ENCODE data around the gene FKBP4. TPM values are rescaled to one million over a fixed set of nuclear protein-coding genes. Genes with fewer than 3 reads are reported as not detected.

Gene FKBP4
- total and polyA plus RNA-seq, 2 donors (not counting 1 experiment from before 2014, with no cell fraction given), result 19.3 to 56.7 TPM

DNA sequence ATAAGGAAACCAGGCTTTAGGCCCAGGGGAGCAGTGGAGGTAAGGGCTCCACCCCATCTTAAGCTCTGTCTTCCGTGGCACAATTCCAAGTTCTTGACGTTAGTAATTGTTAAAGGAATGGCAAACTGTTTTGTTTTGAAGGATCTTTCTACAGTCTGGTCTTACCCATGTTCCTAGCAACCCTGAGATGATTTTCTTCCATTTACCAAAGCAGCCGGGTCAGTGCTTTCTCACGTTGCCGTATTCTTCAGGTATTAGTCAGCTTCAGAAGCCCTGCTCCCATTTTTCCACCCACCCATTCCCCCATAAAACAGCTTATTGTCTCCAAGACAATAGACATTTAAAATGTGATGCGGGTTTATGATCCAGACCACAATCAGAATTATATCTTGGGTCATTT, 29.8 kb downstream of the FKBP4 start:
- Histone ChIP-seq H3K4me2 (replicated peaks; ENCODE audit: low read depth, low read length, poor library complexity, severe bottlenecking) (no peak overlapping the region), H3K9ac (ENCODE audit: low read length) (no peak overlapping the region), H3K9me3 (ENCODE audit: control extremely low read depth in 1 of 3, control insufficient read depth in 2 of 3, insufficient read depth in 1 of 3, low read length in 2 of 3) (no peaks in the 10 kb centered on the region), H4K20me1 (ENCODE audit: control insufficient read depth, insufficient read depth, low read length, poor library complexity, severe bottlenecking) (no peaks in the 10 kb centered on the region), H3K79me2 (ENCODE audit: control insufficient read depth, insufficient read depth, low read length) (peaks cover 8% of the 10 kb centered on the region), H3K4me1 (ENCODE audit: control insufficient read depth in 2 of 2, insufficient read depth in 2 of 2, low read length in 2 of 2) (no peaks in the 10 kb centered on the region), H3K27ac (ENCODE audit: low read length in 2 of 2) (no peak overlapping the region), H3K27me3 (replicated peaks in 1 of 4; ENCODE audit: control extremely low read depth in 1 of 4, control insufficient read depth in 3 of 4, insufficient read depth in 4 of 4, low read length in 3 of 4) (no peaks in the 10 kb centered on the region), H2AFZ (ENCODE audit: insufficient read depth, low read depth, low read length, poor library complexity, severe bottlenecking) (no peak overlapping the region), H3K36me3 (replicated peaks in 1 of 2; ENCODE audit: control extremely low read depth in 1 of 2, control insufficient read depth in 1 of 2, extremely low read depth in 1 of 2, insufficient read depth in 2 of 2, low read length in 1 of 2) (peaks cover 0 to 86% of the 10 kb centered on the region in 2 experiments), H3K4me3 (ENCODE audit: control extremely low read depth in 1 of 5, extremely low read depth in 1 of 5, insufficient read depth in 1 of 5, low read depth in 2 of 5, low read length in 4 of 5) (no peak overlapping the region)
- no peak overlapping the region for H3K4me3 Mint-ChIP-seq
- WGBS (ENCODE audit: insufficient coverage), result 90% methylated on average over 2 of the region's 6 CpGs
- TF ChIP-seq, protein P1, sequence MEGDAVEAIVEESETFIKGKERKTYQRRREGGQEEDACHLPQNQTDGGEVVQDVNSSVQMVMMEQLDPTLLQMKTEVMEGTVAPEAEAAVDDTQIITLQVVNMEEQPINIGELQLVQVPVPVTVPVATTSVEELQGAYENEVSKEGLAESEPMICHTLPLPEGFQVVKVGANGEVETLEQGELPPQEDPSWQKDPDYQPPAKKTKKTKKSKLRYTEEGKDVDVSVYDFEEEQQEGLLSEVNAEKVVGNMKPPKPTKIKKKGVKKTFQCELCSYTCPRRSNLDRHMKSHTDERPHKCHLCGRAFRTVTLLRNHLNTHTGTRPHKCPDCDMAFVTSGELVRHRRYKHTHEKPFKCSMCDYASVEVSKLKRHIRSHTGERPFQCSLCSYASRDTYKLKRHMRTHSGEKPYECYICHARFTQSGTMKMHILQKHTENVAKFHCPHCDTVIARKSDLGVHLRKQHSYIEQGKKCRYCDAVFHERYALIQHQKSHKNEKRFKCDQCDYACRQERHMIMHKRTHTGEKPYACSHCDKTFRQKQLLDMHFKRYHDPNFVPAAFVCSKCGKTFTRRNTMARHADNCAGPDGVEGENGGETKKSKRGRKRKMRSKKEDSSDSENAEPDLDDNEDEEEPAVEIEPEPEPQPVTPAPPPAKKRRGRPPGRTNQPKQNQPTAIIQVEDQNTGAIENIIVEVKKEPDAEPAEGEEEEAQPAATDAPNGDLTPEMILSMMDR (IDR thresholded peaks at IDR 0.05), result no peak
- intact Hi-C loops (cut with micrococcal nuclease), result no loop called here
- no peaks in the 10 kb centered on the region for H3K9me3 Mint-ChIP-seq (ENCODE audit: insufficient read depth)
- no peak overlapping the region for H3K27ac Mint-ChIP-seq
- ChIA-PET CTCF (no interaction called here), POLR2A (no interaction called here)
- H3K4me1 Mint-ChIP-seq, result no peaks in the 10 kb centered on the region
- no peaks in the 10 kb centered on the region for H3K27me3 Mint-ChIP-seq
- no peak for ATAC-seq (ENCODE audit: low read depth)
- no peak for DNase-seq

- H3K27me3 ChIP-seq (replicated peaks in 1 of 4; ENCODE audit: control extremely low read depth in 1 of 4, control insufficient read depth in 3 of 4, insufficient read depth in 4 of 4, low read length in 3 of 4), result no peaks in the 10 kb centered on the region
- no peak overlapping the region for H3K4me3 ChIP-seq (ENCODE audit: control extremely low read depth in 1 of 5, extremely low read depth in 1 of 5, insufficient read depth in 1 of 5, low read depth in 2 of 5, low read length in 4 of 5)
- POLR2A ChIA-PET, result no interaction called here
- no peak overlapping the region for H3K27ac Mint-ChIP-seq
- H3K4me1 Mint-ChIP-seq, result no peaks in the 10 kb centered on the region
- no peak for ATAC-seq (ENCODE audit: low read depth)
- H4K20me1 ChIP-seq (ENCODE audit: control insufficient read depth, insufficient read depth, low read length, poor library complexity, severe bottlenecking), result no peaks in the 10 kb centered on the region
- no peaks in the 10 kb centered on the region for H3K27me3 Mint-ChIP-seq
- intact Hi-C loops (cut with micrococcal nuclease), result no loop called here
- no peak for DNase-seq
- no peak overlapping the region for H3K4me2 ChIP-seq (replicated peaks; ENCODE audit: low read depth, low read length, poor library complexity, severe bottlenecking)
- no peak for TF ChIP-seq EZH2 (IDR thresholded peaks at IDR 0.05; ENCODE audit: borderline replicate concordance, insufficient read depth, low read depth, low read length, poor library complexity, severe bottlenecking)
- TF ChIP-seq, protein P1 (IDR thresholded peaks at IDR 0.05), result no peak
- no peaks in the 10 kb centered on the region for H3K9me3 ChIP-seq (ENCODE audit: control extremely low read depth in 1 of 3, control insufficient read depth in 2 of 3, insufficient read depth in 1 of 3, low read length in 2 of 3)
- peaks cover 0 to 81% of the 10 kb centered on the region in 2 experiments for H3K36me3 ChIP-seq (replicated peaks in 1 of 2; ENCODE audit: control extremely low read depth in 1 of 2, control insufficient read depth in 1 of 2, extremely low read depth in 1 of 2, insufficient read depth in 2 of 2, low read length in 1 of 2)
- no peaks in the 10 kb centered on the region for H3K4me1 ChIP-seq (ENCODE audit: control insufficient read depth in 2 of 2, insufficient read depth in 2 of 2, low read length in 2 of 2)
- H3K9me3 Mint-ChIP-seq (ENCODE audit: insufficient read depth), result no peaks in the 10 kb centered on the region
- H3K27ac ChIP-seq (ENCODE audit: low read length in 2 of 2), result no peak overlapping the region
- H3K4me3 Mint-ChIP-seq, result no peak overlapping the region
- CTCF ChIA-PET, result no interaction called here
- 93% methylated on average over 3 of the region's 4 CpGs for WGBS (ENCODE audit: insufficient coverage)
- peaks cover 2% of the 10 kb centered on the region for H3K79me2 ChIP-seq (ENCODE audit: control insufficient read depth, insufficient read depth, low read length)
- no peak overlapping the region for H2AFZ ChIP-seq (ENCODE audit: insufficient read depth, low read depth, low read length, poor library complexity, severe bottlenecking)
- no peak overlapping the region for H3K9ac ChIP-seq (ENCODE audit: low read length)
These were observed 30.4 kb downstream of the FKBP4 start for GRCh38 chr12:2825132-2825531.

All from B cell (primary cell).